NB4 (cell line): Measurements from ENCODE around the gene JAK1.

Experiments
- DNase-seq: peaks from one replicate; pipeline ENCODE4 v3.0.0; 2010; ENCODE audit warnings: low read depth
- H3K4me3 ChIP-seq: one replicate; pipeline ENCODE4 v1.5.1; 2011; ENCODE audit warnings: mild to moderate bottlenecking, low read depth, low read length, moderate library complexity
- CTCF ChIP-seq: IDR thresholded peaks from one replicate; pipeline ENCODE4 v1.5.1; 2012; ENCODE audit warnings: low read depth, low read length
- MAX ChIP-seq: IDR thresholded peaks from 2 replicates; pipeline ENCODE4 v1.6.1; 2011; ENCODE audit warnings: low read depth, low read length
- MYC ChIP-seq: IDR thresholded peaks from 2 replicates; pipeline ENCODE4 v1.6.1; 2011; ENCODE audit warnings: low read depth, low read length
- POLR2A ChIP-seq: IDR thresholded peaks from 2 replicates; pipeline ENCODE4 v1.6.1; 2011; ENCODE audit warnings: mild to moderate bottlenecking; ENCODE audit not compliant: insufficient read length; ENCODE audit errors: extremely low read depth

The JAK1 gene

GRCh38 chr1:64885648-64886047 lies 80.7 kb downstream of the JAK1 start:
- no peak for TF ChIP-seq MYC
- TF ChIP-seq CTCF = no peak
- no peak for TF ChIP-seq MAX
- no peak for TF ChIP-seq POLR2A
- H3K4me3 ChIP-seq = no peak overlapping the region
- no peak for DNase-seq

GRCh38 chr1:64884261-64885040 lies 81.9 kb downstream of the JAK1 start:
- no peak overlapping the region for H3K4me3 ChIP-seq
- no peak for DNase-seq
- TF ChIP-seq MAX = no peak
- TF ChIP-seq POLR2A = no peak
- no peak for TF ChIP-seq MYC
- no peak for TF ChIP-seq CTCF

DNA sequence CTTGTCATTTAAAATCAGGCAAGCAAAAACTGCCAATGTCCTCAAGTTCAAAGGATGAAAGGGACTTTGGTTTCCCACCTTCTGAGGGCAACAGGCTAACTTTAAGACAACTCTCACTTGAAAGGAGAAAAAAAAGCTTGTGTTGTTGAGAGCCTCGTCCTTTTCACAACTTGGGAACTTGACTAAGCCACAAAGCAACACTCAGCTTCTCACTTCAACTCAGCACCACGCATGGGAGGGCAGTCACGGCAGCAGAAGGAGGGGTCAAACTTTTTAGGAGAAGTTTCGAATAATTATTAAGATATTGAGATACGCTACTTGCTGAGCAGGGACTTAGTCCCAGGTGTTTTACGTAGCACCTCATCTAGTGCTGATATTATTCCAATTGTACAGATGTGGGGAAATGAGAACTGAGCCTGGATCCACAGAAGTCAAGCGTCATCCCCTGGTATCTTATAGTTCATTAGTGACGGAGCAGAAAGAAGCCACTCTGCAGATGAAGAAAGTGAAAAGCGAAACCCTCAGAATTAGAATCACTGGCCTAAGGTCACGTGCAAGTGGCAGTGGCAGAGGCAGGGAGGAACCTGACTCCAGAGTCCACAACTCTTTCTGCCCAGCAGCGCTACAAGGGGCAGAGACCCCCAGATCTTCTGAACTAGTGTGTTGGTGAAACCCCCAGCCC lies 83.6 kb downstream of the JAK1 start:
- H3K4me3 ChIP-seq = no peak overlapping the region
- TF ChIP-seq MAX = no peak
- TF ChIP-seq POLR2A = no peak
- no peak for TF ChIP-seq MYC
- no peak for TF ChIP-seq CTCF
- no peak for DNase-seq

- no peak for DNase-seq
- H3K4me3 ChIP-seq = no peak overlapping the region
- TF ChIP-seq MAX (no peak), CTCF (no peak), MYC (no peak), POLR2A (no peak)
Observed at GRCh38 chr1:64881281-64881680, 85.1 kb downstream of the JAK1 start.

GRCh38 chr1:64880449-64880848 lies 85.9 kb downstream of the JAK1 start:
- DNase-seq = no peak
- TF ChIP-seq MYC (no peak), POLR2A (no peak), CTCF (no peak)
- H3K4me3 ChIP-seq = no peak overlapping the region
